ENCODE measurements around the gene SNTB2.

GRCh38 chr16:69318911-69319289, 131.9 kb downstream of the SNTB2 start:
- TF ChIP-seq YY1 (IDR thresholded peaks at IDR 0.05; ENCODE audit: insufficient read depth, insufficient read length) (no peak), ZNF274 (IDR thresholded peaks at IDR 0.05; ENCODE audit: low read depth, low read length) (no peak)

All from NT2/D1 (cell line).